ENCODE data around the gene PLPPR3.

PLPPR3 gene

GRCh38 chr19:795073-795611, 26.6 kb downstream of the PLPPR3 start:
- no peak for DNase-seq

DNA sequence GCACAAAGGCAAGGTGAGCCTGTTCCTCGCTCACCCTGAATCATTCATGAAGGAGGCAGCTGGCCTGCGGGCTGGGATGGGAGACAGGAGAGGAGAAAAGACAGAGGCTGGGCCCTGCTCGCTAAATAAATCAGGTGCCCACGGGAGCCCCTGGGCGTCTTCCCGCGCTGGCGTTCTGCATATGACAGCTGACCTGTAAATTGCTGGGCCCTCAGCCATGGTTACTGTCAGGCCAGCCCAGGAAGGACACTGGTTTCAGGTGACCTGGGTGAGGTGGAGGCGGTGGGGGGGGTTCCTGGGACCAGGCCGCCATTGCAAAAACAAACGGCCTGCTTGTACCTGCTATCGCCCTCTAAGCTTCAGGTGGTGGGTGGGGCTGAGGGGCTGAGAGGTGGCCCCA, 27.9 kb downstream of the PLPPR3 start:
- DNase-seq = no peak

- no peak for DNase-seq
These were observed 29.4 kb downstream of the PLPPR3 start for GRCh38 chr19:792306-792885.

DNA sequence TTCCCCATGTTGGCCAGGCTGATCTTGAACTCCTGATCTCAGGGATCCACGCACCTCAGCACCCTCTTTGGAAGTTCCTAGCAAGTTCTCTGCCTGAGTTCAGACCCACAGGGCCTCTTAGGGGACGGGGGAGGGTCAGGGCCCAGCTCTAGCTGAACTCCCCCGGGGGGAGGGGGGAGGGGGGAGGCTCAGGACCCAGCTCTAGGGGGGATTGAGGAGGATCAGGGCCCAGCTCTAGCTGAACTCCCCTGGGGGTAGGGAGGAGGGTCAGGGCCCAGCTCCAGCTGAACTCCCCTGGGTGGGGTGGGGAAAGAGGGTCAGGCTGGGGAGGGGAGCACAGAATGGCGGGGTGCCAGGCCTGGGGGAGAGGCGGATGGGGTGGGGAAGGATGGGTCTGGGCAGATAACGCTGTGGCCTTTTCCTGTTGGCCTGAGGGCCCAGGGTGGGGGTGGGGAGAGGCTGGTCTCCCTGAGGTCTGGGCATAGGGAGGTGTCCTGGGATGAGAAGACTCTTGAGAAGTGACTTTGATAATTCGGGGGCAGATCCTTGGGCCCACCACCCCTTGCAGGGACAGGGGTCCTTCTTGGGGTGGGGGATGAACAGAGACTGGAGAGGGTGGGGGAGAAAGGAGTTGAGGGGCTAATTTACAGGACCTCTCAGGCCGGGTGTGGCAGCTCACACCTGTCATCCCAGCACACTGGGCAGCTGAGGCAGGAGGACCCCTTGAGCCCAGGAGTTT, 30.0 kb downstream of the PLPPR3 start:
- DNase-seq = no peak

DNA sequence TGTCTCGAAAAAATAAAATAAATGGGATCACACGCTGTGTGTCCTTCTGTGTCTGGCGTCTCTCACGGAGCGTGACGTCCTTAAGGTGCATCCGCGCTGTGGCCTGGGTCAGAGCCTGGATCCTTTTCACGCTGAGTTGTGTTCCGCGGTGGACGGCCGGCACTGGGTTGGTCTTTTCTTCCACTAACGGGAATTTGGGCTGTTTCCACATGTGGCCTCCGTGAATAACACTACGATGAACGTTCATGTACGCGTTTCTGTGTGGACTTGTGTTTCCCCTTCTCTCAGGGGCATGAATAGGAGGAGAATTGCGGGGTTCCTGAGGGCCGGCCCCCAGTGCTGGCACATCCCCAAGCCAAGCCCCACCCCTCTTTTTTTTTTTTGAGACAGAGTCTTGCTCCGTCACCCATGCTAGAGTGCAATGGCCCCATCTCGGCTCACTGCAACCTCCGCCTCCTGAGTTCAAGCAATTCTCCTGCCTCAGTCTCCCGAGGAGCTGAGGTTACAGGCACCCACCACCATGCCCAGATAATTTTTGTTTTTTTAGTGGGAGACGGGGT, 30.7 kb downstream of the PLPPR3 start:
- DNase-seq = no peak

DNA sequence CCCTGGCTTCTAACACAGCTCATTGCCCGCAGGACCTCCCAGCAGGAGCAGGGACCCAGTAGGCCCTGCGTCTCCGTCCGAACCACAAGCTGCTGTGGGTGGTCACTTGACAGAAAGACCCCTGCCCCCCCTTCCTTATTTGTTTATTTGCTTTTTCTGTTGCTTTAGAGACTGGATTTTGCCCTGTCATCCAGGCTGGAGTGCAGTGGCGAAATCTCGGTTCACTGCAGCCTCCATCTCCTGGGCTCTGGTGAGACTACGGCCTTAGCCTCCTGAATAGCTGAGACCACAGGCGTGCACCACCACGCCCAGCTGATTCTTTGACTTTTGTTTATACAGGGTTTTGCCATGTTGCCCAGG, 32.1 kb downstream of the PLPPR3 start:
- DNase-seq = no peak

- DNase-seq = no peak
These were observed 32.6 kb downstream of the PLPPR3 start for GRCh38 chr19:788983-789700.

- DNase-seq = no peak
These were observed 33.1 kb downstream of the PLPPR3 start for GRCh38 chr19:788686-788982.

DNA sequence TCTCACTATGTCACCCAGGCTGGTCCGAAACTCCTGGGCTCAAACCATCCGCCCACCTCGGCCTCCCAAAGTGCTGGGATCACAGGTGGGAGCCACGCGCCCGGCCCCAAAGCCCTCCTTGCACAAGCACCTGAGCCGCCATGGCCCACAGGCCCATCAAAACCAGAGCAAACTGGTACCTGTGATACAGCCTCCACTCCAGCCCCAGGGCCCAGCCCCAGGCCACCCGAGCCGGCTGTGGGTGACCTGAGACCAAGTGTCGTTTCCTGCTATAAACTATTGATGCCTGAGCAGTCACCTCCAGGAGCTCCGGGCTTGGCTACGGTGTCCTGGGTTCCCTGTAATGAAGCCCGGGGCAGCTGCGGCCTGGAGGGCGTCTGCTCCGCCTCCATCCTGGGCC, 34.2 kb downstream of the PLPPR3 start:
- no peak for DNase-seq

GRCh38 chr19:784541-784940, 37.2 kb downstream of the PLPPR3 start:
- DNase-seq = no peak

DNA sequence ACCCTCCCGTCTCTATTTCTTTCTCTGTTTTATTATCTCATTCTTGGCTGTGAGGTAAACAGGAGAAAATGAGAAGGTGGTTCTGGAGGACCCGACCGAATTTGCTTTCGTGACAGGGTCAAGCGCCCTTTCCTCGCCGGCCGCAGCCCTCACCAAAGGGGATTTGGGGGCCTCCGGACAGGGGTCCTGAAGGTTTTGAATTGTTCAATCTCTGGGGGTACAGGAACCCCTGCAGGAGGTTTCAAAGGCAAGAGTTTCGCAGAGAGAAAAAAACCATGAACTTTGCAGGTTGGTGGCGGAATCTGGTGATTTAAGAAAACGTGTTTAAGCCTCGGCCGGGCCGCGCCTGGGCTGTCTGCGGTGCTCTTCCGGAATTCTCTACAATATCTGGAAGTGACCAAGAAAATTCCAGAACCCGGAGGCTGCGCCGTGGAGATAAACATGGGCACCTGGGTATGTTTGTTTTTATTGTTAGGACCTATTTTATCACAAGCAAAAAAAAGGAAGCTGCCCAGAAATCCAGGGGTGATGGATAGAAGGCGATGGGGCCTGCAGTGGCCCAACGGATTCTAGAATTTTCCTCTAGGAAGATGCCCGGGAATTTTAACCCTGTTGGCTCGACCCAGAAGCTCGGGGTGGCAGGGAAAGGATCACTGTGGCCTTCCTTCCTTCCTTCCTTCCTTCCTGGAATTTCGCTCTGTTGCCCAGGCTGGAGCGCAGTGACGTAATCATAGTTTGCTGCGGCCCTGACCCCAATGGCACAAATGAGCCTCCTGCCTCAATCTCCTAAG, 38.7 kb downstream of the PLPPR3 start:
- no peak for DNase-seq

GRCh38 chr19:782185-782877, 39.4 kb downstream of the PLPPR3 start:
- no peak for DNase-seq

DNA sequence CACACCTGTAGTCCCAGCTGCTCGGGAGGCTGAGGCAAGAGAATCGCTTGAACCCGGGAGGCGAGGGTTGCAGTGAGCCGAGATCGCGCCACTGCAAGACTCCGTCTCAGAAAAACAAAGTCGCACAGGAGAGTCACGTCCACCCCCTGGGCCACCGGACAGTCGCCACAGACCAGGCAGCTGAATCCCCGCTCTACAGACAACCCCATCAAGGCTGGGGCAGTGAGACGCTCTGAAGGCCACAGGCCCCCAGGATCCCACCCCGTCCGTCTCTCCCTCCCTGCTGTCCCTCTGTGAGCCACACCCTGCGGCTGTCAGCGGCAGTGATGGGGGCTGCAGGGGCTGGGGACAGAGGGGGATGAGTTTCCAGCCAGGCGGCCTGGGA, 40.0 kb downstream of the PLPPR3 start:
- no peak for DNase-seq

- no peak for DNase-seq
These were observed 40.8 kb downstream of the PLPPR3 start for GRCh38 chr19:780935-781334.

GRCh38 chr19:778910-779653, 42.7 kb downstream of the PLPPR3 start:
- no peak for DNase-seq

GRCh38 chr19:776549-776948, 45.2 kb downstream of the PLPPR3 start:
- no peak for DNase-seq

GRCh38 chr19:772730-773436, 48.9 kb downstream of the PLPPR3 start:
- no peak for DNase-seq

- no peak for DNase-seq
These were observed 49.7 kb downstream of the PLPPR3 start for GRCh38 chr19:772063-772462.

GRCh38 chr19:771332-771785, 50.4 kb downstream of the PLPPR3 start:
- DNase-seq = no peak

GRCh38 chr19:769616-770015, 52.1 kb downstream of the PLPPR3 start:
- no peak for DNase-seq

DNA sequence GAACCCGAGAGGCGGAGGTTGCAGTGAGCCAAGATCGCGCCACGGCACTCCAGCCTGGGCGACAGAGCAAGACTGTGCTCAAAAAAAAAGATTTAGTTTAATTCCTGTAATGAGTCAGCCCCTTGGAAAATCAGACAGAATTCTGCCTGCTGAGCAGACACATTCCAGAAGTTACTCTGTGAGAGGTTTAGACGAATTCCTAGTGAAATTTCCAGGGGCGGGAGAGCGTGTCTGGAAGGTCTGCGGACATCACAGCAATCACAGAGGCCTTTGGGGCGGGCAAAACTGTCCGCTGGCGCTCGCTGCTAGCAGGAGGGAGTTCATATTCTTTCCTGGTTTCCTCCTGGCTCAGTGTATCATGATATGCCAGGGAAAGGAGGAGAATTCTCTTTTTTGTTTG, 53.3 kb downstream of the PLPPR3 start:
- DNase-seq = no peak

All from DMS 273 treated with DMSO at 0.1 percent for 48 hours (cell line).